ENCODE data around the gene SPATS2L. TPM values are rescaled to one million over a fixed set of nuclear protein-coding genes. Genes with fewer than 3 reads are reported as not detected.

The SPATS2L gene
- total RNA-seq, 1 donor from 2014 or later: 29.1 TPM

- Mint-ChIP-seq H3K27ac (no peak overlapping the region), H3K4me1 (no peaks in the 10 kb centered on the region), H3K9me3 (no peaks in the 10 kb centered on the region), H3K4me3 (no peak overlapping the region), H3K27me3 (ENCODE audit: insufficient read depth, low read depth) (no peaks in the 10 kb centered on the region), H3K36me3 (peaks cover 13% of the 10 kb centered on the region)
- no peak for DNase-seq (ENCODE audit: low spot score)
- H3K79me2 ChIP-seq (ENCODE audit: low read depth): no peaks in the 10 kb centered on the region
- H4K20me1 ChIP-seq (ENCODE audit: low read depth): no peaks in the 10 kb centered on the region
- H2AFZ ChIP-seq (replicated peaks): no peak overlapping the region
- H3K36me3 ChIP-seq: no peaks in the 10 kb centered on the region
- H3K4me1 ChIP-seq: peaks cover 4% of the 10 kb centered on the region
- H3K27ac ChIP-seq: no peak overlapping the region
- H3K9me3 ChIP-seq (ENCODE audit: low read depth): no peaks in the 10 kb centered on the region
- H3K9ac ChIP-seq: no peak overlapping the region
- no peak overlapping the region for H3K4me3 ChIP-seq
- H3K27me3 ChIP-seq: no peaks in the 10 kb centered on the region
- TF ChIP-seq CTCF (IDR thresholded peaks at IDR 0.05) (no peak), EZH2 (IDR thresholded peaks at IDR 0.05) (no peak), EZH2phosphoT487 (IDR thresholded peaks at IDR 0.05) (no peak)
- no peak overlapping the region for H3K4me2 ChIP-seq
- H3F3A ChIP-seq (ENCODE audit: low read depth): no peaks in the 10 kb centered on the region
These were observed 137.4 kb downstream of the SPATS2L start for GRCh38 chr2:200443916-200444315.

- no peaks in the 10 kb centered on the region for H3K27me3 ChIP-seq
- no peak for DNase-seq (ENCODE audit: low spot score)
- no peaks in the 10 kb centered on the region for H3K4me1 Mint-ChIP-seq
- no peak overlapping the region for H3K4me3 Mint-ChIP-seq
- H3K79me2 ChIP-seq (ENCODE audit: low read depth): no peaks in the 10 kb centered on the region
- no peaks in the 10 kb centered on the region for H3F3A ChIP-seq (ENCODE audit: low read depth)
- no peaks in the 10 kb centered on the region for H3K27me3 Mint-ChIP-seq (ENCODE audit: insufficient read depth, low read depth)
- no peaks in the 10 kb centered on the region for H3K36me3 ChIP-seq
- H3K4me1 ChIP-seq: peaks cover 4% of the 10 kb centered on the region
- H3K9me3 ChIP-seq (ENCODE audit: low read depth): no peaks in the 10 kb centered on the region
- no peak overlapping the region for H2AFZ ChIP-seq (replicated peaks)
- peaks cover 10% of the 10 kb centered on the region for H3K36me3 Mint-ChIP-seq
- no peak overlapping the region for H3K27ac Mint-ChIP-seq
- H3K9ac ChIP-seq: no peak overlapping the region
- H4K20me1 ChIP-seq (ENCODE audit: low read depth): no peaks in the 10 kb centered on the region
- no peak overlapping the region for H3K27ac ChIP-seq
- H3K4me2 ChIP-seq: no peak overlapping the region
- H3K4me3 ChIP-seq: no peak overlapping the region
- H3K9me3 Mint-ChIP-seq: no peaks in the 10 kb centered on the region
- TF ChIP-seq EZH2phosphoT487 (IDR thresholded peaks at IDR 0.05): no peak
These were observed 138.0 kb downstream of the SPATS2L start for GRCh38 chr2:200444530-200444929.

- no peak overlapping the region for H3K4me3 Mint-ChIP-seq
- Histone ChIP-seq H3K27ac (no peak overlapping the region), H3K36me3 (no peaks in the 10 kb centered on the region), H3K27me3 (no peaks in the 10 kb centered on the region), H4K20me1 (ENCODE audit: low read depth) (no peaks in the 10 kb centered on the region), H3F3A (ENCODE audit: low read depth) (no peaks in the 10 kb centered on the region), H3K9ac (no peak overlapping the region), H3K9me3 (ENCODE audit: low read depth) (no peaks in the 10 kb centered on the region), H3K4me3 (no peak overlapping the region), H3K79me2 (ENCODE audit: low read depth) (no peaks in the 10 kb centered on the region), H3K4me1 (peaks cover 4% of the 10 kb centered on the region), H2AFZ (replicated peaks) (no peak overlapping the region), H3K4me2 (no peak overlapping the region)
- TF ChIP-seq CTCF (IDR thresholded peaks at IDR 0.05) (no peak), EZH2 (IDR thresholded peaks at IDR 0.05) (no peak), EZH2phosphoT487 (IDR thresholded peaks at IDR 0.05) (no peak)
- DNase-seq (ENCODE audit: low spot score): no peak
- no peaks in the 10 kb centered on the region for H3K27me3 Mint-ChIP-seq (ENCODE audit: insufficient read depth, low read depth)
- H3K4me1 Mint-ChIP-seq: no peaks in the 10 kb centered on the region
- H3K9me3 Mint-ChIP-seq: no peaks in the 10 kb centered on the region
- H3K36me3 Mint-ChIP-seq: peaks cover 12% of the 10 kb centered on the region
- H3K27ac Mint-ChIP-seq: no peak overlapping the region
These were observed 138.8 kb downstream of the SPATS2L start for GRCh38 chr2:200445284-200445683.

GRCh38 chr2:200446612-200447011 is 140.1 kb downstream of the SPATS2L start:
- Histone ChIP-seq H4K20me1 (ENCODE audit: low read depth) (no peaks in the 10 kb centered on the region), H3K4me3 (no peak overlapping the region), H3K9ac (no peak overlapping the region), H3K9me3 (ENCODE audit: low read depth) (no peaks in the 10 kb centered on the region), H3K4me1 (peaks cover 4% of the 10 kb centered on the region), H3K27me3 (no peaks in the 10 kb centered on the region), H3K27ac (no peak overlapping the region), H3K79me2 (ENCODE audit: low read depth) (no peaks in the 10 kb centered on the region), H2AFZ (replicated peaks) (no peak overlapping the region), H3K4me2 (no peak overlapping the region), H3F3A (ENCODE audit: low read depth) (no peaks in the 10 kb centered on the region), H3K36me3 (no peaks in the 10 kb centered on the region)
- Mint-ChIP-seq H3K4me1 (no peaks in the 10 kb centered on the region), H3K9me3 (no peaks in the 10 kb centered on the region), H3K27ac (no peak overlapping the region), H3K36me3 (peaks cover 16% of the 10 kb centered on the region), H3K27me3 (ENCODE audit: insufficient read depth, low read depth) (no peaks in the 10 kb centered on the region), H3K4me3 (no peak overlapping the region)
- no peak for DNase-seq (ENCODE audit: low spot score)
- TF ChIP-seq EZH2 (IDR thresholded peaks at IDR 0.05) (no peak), CTCF (IDR thresholded peaks at IDR 0.05) (no peak), EZH2phosphoT487 (IDR thresholded peaks at IDR 0.05) (no peak)
